ENCODE measurements around the gene PLEKHF1. TPM values are rescaled to one million over a fixed set of nuclear protein-coding genes. Genes with fewer than 3 reads are reported as not detected.

Gene PLEKHF1
- total and polyA plus RNA-seq, 2 of the 13 experiments (the other 11 are each of a cell fraction or from before 2014, with no cell fraction given): 2.9 to 3.8 TPM

GRCh38 chr19:29708554-29709439, 43.5 kb downstream of the PLEKHF1 start (continued):
- TF ChIP-seq, protein P1, sequence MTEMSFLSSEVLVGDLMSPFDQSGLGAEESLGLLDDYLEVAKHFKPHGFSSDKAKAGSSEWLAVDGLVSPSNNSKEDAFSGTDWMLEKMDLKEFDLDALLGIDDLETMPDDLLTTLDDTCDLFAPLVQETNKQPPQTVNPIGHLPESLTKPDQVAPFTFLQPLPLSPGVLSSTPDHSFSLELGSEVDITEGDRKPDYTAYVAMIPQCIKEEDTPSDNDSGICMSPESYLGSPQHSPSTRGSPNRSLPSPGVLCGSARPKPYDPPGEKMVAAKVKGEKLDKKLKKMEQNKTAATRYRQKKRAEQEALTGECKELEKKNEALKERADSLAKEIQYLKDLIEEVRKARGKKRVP (CRISPR knock-in tag; IDR thresholded peaks at IDR 0.05): 0 out of 4 replicates have a peak, but pooled peaks of 1 of the 2 experiments have one; percentile 9
- TF ChIP-seq RNF2 (conservative IDR thresholded peaks at IDR 0.05; ENCODE audit: low read depth): no peak
- peak in 1 of 2 experiments; percentile 46; a peak in 1 of 4 replicates for TF ChIP-seq KLF16 (CRISPR knock-in tag; IDR thresholded peaks at IDR 0.05)
- TF ChIP-seq IRF2 (CRISPR knock-in tag; IDR thresholded peaks at IDR 0.05): peak; percentile 50; the same call in 1 of the 2 replicates
- no peak for TF ChIP-seq NAIF1 (CRISPR knock-in tag; IDR thresholded peaks at IDR 0.05; ENCODE audit: borderline replicate concordance)
- TF ChIP-seq, protein P2, sequence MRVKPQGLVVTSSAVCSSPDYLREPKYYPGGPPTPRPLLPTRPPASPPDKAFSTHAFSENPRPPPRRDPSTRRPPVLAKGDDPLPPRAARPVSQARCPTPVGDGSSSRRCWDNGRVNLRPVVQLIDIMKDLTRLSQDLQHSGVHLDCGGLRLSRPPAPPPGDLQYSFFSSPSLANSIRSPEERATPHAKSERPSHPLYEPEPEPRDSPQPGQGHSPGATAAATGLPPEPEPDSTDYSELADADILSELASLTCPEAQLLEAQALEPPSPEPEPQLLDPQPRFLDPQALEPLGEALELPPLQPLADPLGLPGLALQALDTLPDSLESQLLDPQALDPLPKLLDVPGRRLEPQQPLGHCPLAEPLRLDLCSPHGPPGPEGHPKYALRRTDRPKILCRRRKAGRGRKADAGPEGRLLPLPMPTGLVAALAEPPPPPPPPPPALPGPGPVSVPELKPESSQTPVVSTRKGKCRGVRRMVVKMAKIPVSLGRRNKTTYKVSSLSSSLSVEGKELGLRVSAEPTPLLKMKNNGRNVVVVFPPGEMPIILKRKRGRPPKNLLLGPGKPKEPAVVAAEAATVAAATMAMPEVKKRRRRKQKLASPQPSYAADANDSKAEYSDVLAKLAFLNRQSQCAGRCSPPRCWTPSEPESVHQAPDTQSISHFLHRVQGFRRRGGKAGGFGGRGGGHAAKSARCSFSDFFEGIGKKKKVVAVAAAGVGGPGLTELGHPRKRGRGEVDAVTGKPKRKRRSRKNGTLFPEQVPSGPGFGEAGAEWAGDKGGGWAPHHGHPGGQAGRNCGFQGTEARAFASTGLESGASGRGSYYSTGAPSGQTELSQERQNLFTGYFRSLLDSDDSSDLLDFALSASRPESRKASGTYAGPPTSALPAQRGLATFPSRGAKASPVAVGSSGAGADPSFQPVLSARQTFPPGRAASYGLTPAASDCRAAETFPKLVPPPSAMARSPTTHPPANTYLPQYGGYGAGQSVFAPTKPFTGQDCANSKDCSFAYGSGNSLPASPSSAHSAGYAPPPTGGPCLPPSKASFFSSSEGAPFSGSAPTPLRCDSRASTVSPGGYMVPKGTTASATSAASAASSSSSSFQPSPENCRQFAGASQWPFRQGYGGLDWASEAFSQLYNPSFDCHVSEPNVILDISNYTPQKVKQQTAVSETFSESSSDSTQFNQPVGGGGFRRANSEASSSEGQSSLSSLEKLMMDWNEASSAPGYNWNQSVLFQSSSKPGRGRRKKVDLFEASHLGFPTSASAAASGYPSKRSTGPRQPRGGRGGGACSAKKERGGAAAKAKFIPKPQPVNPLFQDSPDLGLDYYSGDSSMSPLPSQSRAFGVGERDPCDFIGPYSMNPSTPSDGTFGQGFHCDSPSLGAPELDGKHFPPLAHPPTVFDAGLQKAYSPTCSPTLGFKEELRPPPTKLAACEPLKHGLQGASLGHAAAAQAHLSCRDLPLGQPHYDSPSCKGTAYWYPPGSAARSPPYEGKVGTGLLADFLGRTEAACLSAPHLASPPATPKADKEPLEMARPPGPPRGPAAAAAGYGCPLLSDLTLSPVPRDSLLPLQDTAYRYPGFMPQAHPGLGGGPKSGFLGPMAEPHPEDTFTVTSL (CRISPR knock-in tag; IDR thresholded peaks at IDR 0.05; ENCODE audit: borderline replicate concordance): no peak
- TF ChIP-seq HIVEP1 (CRISPR knock-in tag; IDR thresholded peaks at IDR 0.05): peak; percentile 93
- no peak for TF ChIP-seq TBP (CRISPR knock-in tag; IDR thresholded peaks at IDR 0.05)
- peak; percentile 24; the same call in 1 of the 2 replicates for TF ChIP-seq POGZ (CRISPR knock-in tag; IDR thresholded peaks at IDR 0.05)
- TF ChIP-seq PAXIP1 (CRISPR knock-in tag; conservative IDR thresholded peaks at IDR 0.05): peak; percentile 72
- TF ChIP-seq, protein P3, sequence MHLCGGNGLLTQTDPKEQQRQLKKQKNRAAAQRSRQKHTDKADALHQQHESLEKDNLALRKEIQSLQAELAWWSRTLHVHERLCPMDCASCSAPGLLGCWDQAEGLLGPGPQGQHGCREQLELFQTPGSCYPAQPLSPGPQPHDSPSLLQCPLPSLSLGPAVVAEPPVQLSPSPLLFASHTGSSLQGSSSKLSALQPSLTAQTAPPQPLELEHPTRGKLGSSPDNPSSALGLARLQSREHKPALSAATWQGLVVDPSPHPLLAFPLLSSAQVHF (CRISPR knock-in tag; IDR thresholded peaks at IDR 0.05): no peak
- no peak for TF ChIP-seq NFE2 (CRISPR knock-in tag; IDR thresholded peaks at IDR 0.05)
- 0 out of 2 replicates have a peak, but pooled peaks have one; percentile 60 for TF ChIP-seq ZBTB7A (CRISPR knock-in tag; IDR thresholded peaks at IDR 0.05)
- TF ChIP-seq ZNF768 (CRISPR knock-in tag; IDR thresholded peaks at IDR 0.05): peak; percentile 56; the same call in 1 of the 2 replicates
- TF ChIP-seq ZNF790 (CRISPR knock-in tag; IDR thresholded peaks at IDR 0.05; ENCODE audit: borderline replicate concordance): 0 out of 2 replicates have a peak, but pooled peaks have one; percentile 51
- TF ChIP-seq PITX1 (CRISPR knock-in tag; IDR thresholded peaks at IDR 0.05): peak; percentile 74
- TF ChIP-seq ZNF777 (CRISPR knock-in tag; IDR thresholded peaks at IDR 0.05): 0 out of 2 replicates have a peak, but pooled peaks have one; percentile 44
- no peak for TF ChIP-seq CAMTA2 (CRISPR knock-in tag; IDR thresholded peaks at IDR 0.05; ENCODE audit: borderline replicate concordance)
